ENCODE measurements around the gene ANKS3.

ANKS3 gene

DNA sequence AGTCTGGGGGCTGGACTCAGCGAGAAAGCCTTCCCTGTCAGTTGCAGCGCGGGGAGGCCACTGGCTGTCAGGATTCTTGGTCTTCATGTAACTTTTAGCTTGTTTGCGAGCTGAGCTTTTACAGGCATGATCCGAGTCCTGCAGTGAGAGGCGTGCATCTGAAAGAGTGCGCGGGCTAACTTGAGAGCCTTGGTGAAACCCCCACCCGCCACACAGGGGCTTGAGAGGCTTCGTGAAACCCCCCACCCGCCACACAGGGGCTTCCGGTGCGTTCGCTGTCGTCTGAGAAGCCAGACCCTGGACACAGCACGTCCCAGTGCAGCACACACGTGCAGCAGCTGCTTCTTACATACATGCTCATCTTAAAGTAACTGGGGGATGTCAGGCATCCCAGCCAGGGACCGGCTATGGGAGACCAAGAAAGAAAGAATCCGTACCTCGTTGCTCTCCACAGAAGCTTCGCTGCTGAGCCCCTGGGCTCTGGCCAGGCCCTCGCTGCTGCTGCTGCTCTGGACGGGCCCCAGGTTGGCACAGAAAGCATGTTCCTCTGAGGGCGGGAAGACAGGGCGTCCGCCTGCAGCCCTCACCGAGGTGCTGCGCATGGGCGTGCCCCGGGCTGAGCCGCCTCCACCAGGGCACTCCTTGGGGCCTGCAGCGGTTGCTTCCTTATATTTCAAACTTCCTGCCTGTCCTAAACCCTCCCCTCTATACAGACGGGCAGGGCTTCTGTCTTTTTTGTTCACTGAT is 32.9 kb downstream of the ANKS3 start:
- no peak for DNase-seq (ENCODE audit: low read depth)
- TF ChIP-seq, protein P1, sequence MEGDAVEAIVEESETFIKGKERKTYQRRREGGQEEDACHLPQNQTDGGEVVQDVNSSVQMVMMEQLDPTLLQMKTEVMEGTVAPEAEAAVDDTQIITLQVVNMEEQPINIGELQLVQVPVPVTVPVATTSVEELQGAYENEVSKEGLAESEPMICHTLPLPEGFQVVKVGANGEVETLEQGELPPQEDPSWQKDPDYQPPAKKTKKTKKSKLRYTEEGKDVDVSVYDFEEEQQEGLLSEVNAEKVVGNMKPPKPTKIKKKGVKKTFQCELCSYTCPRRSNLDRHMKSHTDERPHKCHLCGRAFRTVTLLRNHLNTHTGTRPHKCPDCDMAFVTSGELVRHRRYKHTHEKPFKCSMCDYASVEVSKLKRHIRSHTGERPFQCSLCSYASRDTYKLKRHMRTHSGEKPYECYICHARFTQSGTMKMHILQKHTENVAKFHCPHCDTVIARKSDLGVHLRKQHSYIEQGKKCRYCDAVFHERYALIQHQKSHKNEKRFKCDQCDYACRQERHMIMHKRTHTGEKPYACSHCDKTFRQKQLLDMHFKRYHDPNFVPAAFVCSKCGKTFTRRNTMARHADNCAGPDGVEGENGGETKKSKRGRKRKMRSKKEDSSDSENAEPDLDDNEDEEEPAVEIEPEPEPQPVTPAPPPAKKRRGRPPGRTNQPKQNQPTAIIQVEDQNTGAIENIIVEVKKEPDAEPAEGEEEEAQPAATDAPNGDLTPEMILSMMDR (IDR thresholded peaks at IDR 0.05; ENCODE audit: insufficient read depth, low read depth, low read length, missing control alignments) = no peak
- H3K4me3 ChIP-seq (ENCODE audit: low read depth, low read length) = no peak overlapping the region

DNA sequence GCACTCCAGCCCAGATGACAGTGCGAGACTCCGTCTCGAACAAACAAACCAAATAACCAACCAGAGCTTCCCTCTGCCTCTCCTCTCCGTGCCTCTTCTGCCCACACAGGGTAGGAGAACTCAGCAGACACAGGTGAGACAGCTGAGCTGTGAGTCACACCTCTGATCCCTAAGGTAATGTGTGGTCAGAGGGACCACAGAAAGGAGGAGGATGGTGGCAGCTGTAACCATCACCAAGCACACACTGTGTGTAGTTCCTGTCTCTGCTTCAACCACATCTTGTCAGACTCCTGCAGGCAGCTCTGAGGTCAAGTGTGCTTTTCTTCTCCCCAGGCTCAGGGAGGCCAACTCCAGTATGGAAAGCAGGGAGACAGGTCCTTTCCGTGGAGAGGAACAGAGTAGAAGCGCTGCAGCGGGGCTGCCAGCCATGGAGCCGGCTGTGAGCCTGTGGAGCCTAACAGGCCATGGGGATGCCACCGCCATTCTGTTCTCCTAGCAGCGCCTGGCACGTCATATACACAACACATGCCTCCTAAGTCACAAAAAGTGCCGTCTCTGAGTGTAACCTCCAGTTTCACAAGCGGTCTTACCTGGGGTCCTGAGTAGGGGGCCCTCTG is 33.6 kb downstream of the ANKS3 start:
- H3K4me3 ChIP-seq (ENCODE audit: low read depth, low read length) = no peak overlapping the region
- no peak for DNase-seq (ENCODE audit: low read depth)
- TF ChIP-seq, protein P1 (IDR thresholded peaks at IDR 0.05; ENCODE audit: insufficient read depth, low read depth, low read length, missing control alignments) = no peak

DNA sequence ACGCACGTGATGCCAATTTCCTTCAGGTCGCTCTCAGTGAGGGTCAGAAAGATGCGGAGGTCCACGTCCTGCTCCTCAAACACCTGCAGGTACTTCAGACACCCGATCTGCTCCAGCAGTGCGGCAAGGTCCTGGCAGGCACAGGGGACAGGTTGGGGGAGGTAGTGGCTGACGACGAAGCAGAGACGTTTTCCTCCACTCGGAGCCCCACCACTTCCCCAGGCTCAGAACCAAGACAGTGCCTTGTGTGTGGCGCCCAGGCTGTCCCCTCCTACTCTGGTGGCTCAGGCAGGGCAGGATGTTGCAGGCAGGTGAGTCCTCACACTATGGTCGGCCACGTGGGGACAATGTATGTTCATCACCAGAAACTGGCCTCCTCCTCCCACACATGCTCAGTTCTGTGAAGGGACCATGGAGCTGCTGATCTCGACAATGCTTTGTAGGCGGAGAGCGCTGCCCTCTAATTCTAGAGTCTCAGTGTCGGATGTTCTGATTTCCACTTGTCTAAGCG is 35.0 kb downstream of the ANKS3 start:
- no peak for DNase-seq (ENCODE audit: low read depth)
- H3K4me3 ChIP-seq (ENCODE audit: low read depth, low read length) = no peak overlapping the region
- TF ChIP-seq, protein P1 (IDR thresholded peaks at IDR 0.05; ENCODE audit: insufficient read depth, low read depth, low read length, missing control alignments) = no peak

DNA sequence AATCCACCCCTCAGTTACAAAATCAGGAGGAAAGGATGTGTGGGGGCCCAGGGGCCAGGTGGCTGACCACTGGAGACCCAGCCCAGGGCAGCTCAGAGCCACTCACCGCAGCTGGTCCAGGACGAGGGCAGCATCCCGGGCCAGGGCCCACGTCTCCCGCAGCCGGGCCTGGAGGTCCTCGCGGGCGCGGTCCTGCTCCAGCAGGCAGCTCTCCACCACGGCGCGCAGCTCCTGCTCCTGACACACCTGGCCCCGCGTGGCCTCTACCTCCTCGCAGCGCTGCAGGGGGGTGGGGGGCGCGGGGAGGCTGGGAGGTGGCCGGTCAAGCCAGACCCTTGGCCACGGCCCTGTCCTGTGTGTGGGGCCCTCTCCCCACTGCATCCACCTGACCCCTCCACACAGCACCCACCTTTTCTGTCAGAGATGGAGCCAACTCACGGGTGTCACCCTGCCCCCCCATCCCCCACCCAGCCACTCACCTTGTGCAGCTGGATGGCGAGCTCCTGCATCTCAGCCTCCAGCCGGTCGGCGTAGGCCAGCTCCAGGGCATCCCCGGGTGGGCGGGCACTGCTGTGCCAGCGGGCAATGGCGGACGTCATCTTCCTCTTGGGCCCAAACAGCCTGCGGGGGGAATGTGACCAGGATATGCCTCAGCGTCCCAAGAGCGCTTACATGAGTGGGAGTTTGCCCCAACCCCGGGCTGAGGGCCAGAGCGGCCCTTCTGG is 35.6 kb downstream of the ANKS3 start:
- TF ChIP-seq, protein P1 (IDR thresholded peaks at IDR 0.05; ENCODE audit: insufficient read depth, low read depth, low read length, missing control alignments) = no peak
- DNase-seq (ENCODE audit: low read depth) = no peak
- H3K4me3 ChIP-seq (ENCODE audit: low read depth, low read length) = no peak overlapping the region

DNA sequence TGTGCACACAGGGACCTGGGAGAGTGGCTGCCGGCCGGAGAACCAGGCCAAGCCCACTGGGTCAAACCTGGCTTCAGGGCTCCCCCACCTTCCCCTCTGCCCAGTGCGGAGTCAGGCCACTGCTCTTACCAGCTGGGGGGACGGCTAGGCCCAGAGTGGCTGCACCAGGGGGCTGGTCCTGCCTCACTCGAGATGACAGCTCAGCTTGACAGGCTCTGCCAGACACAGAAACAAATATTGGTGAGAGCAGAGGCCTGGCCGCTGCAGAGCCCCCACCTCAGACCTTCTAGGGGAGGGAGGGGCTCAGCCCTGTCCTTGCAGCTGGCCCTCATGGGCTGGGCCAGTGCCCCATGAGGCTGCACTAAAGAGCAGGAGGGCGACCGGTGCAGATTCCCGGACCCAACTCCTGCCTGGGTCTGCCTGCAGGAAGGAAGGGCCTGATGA is 36.2 kb downstream of the ANKS3 start:
- TF ChIP-seq, protein P1 (IDR thresholded peaks at IDR 0.05; ENCODE audit: insufficient read depth, low read depth, low read length, missing control alignments) = no peak
- DNase-seq (ENCODE audit: low read depth) = no peak
- H3K4me3 ChIP-seq (ENCODE audit: low read depth, low read length) = no peak overlapping the region

DNA sequence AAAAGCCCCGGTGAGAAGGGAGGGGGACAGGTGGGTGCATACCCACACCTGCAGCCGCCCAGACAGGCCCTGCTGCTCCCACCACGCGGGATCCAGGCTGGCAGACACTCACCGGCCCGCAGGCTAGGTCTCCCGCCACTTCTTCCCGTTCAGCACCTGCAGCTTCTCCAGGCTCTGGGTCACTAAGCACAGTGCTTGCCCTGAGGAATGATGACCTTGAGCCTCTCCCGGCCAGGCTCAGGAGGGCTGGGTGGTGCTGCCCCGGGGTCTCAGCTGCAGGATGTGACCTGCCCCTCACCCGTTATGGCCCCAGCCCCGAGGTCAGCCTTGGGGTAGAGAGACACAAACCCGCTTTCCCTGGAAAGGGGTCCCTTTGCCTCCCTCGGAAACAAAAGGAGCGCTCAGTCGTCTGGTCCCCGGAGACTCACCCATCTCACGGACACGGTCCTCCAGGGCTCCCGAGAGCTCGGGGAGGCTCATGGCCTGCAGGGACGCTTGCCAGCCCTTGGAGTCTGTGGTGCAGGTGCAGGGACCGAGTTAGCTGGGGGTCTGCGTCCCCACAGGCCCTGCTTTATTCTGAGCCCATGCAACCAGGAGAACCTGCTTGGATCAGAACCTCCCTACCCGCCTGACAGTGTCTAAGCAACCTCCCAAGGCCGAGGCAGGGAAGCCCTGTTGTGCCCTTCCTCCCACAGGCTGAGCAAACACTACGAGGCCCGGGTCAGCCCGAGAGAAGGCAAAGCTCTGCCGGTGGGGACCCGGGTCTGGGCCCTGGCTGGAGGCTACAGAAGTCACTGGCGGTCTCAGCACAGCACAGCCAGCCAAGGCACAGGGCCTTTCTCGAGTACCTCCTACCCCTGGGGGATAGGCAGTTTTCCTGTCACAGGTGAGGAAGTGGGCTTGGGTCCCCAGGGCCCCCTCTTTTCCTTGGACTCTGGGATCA is 36.9 kb downstream of the ANKS3 start:
- no peak overlapping the region for H3K4me3 ChIP-seq (ENCODE audit: low read depth, low read length)
- no peak for DNase-seq (ENCODE audit: low read depth)
- TF ChIP-seq, protein P1 (IDR thresholded peaks at IDR 0.05; ENCODE audit: insufficient read depth, low read depth, low read length, missing control alignments) = no peak
